HG02623 (cell line): ENCODE measurements around the gene TRPT1.
A peak's percentile ranks its signal among the peaks of the same experiment; 100 is the strongest.

ENCODE experiments used
- ATAC-seq: cut with Tn5 transposase; IDR thresholded peaks from one replicate; pipeline ENCODE4 v1.9.1; 2021; ENCODE audit warnings: moderate library complexity; ENCODE audit not compliant: unreplicated experiment

Gene TRPT1

GRCh38 chr11:64225608-64226506 is at the start of gene TRPT1, which contains the start of gene NUDT22:
Gene TRPT1, minus strand, starts transcription at chr11:64226186. Its CDS starts 326 bp downstream, at chr11:64225860.
Gene NUDT22, plus strand, starts transcription at chr11:64226274. Its CDS starts 379 bp downstream, at chr11:64226653.
- ATAC-seq: peak; percentile 39

- no peak for ATAC-seq
These were observed 49.2 kb upstream of the TRPT1 start for GRCh38 chr11:64275031-64275800.

- peak; percentile 63 for ATAC-seq
These were observed 43.7 kb upstream of the TRPT1 start for GRCh38 chr11:64269540-64270220.

- ATAC-seq: peak; percentile 3
These were observed 43.0 kb upstream of the TRPT1 start for GRCh38 chr11:64268893-64269539.

- no peak for ATAC-seq
These were observed 42.3 kb upstream of the TRPT1 start for GRCh38 chr11:64268025-64268892.

- ATAC-seq: no peak
These were observed 41.4 kb upstream of the TRPT1 start for GRCh38 chr11:64267207-64267945.

- ATAC-seq: no peak
These were observed 40.4 kb upstream of the TRPT1 start for GRCh38 chr11:64266339-64266738.

- ATAC-seq: no peak
These were observed 39.5 kb upstream of the TRPT1 start for GRCh38 chr11:64265176-64266160.

- no peak for ATAC-seq
These were observed 38.4 kb upstream of the TRPT1 start for GRCh38 chr11:64264371-64264852.

- no peak for ATAC-seq
These were observed 37.9 kb upstream of the TRPT1 start for GRCh38 chr11:64263947-64264317.

- ATAC-seq: no peak
These were observed 37.3 kb upstream of the TRPT1 start for GRCh38 chr11:64263021-64263946.

GRCh38 chr11:64262271-64263002 is 36.5 kb upstream of the TRPT1 start:
- no peak for ATAC-seq

GRCh38 chr11:64261556-64262080 is 35.6 kb upstream of the TRPT1 start:
- ATAC-seq: no peak

- no peak for ATAC-seq
These were observed 34.2 kb upstream of the TRPT1 start for GRCh38 chr11:64260147-64260708.

GRCh38 chr11:64259533-64260067 is 33.6 kb upstream of the TRPT1 start:
- no peak for ATAC-seq
